ENCODE data around the gene IP6K2.

IP6K2 gene

DNA sequence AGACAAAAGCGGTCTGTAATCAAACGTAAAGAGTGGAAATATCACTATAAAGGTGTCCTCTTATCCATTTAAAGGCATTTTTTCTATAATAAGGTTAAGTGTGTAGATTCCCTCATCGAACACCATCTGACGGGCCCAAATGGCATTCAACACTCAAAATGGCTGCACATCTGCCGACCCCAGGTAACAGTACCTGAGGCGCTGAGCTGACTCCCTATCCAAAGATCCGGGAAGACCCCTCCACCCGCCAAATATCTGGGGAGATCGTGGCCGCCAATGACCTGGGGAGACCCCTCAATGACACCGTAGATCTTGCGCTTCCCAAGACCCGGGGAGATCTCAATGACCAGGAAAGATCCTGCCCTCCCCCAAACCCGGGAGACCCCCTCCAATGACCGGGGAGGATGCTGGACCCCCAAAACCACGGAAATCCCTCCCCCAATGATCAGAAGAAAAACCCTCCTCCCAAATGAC is 476 bp downstream of the IP6K2 start:
- Histone ChIP-seq H3K27me3 (ENCODE audit: insufficient read depth, low read length) (no peaks in the 10 kb centered on the region), H3K9ac (ENCODE audit: low read length) (peak overlapping the region; percentile 95), H3K9me2 (ENCODE audit: low read depth, low read length) (no peaks in the 10 kb centered on the region), H4K20me1 (ENCODE audit: insufficient read depth, low read length) (no peaks in the 10 kb centered on the region), H3K4me2 (ENCODE audit: low read length) (peak overlapping the region; percentile 81), H3F3A (ENCODE audit: insufficient read depth, low read length) (no peaks in the 10 kb centered on the region), H3K36me3 (ENCODE audit: insufficient read depth, low read length) (peaks cover 39% of the 10 kb centered on the region), H3K27ac (ENCODE audit: low read depth, low read length, poor library complexity, severe bottlenecking) (peak overlapping the region; percentile 62), H3K9me3 (ENCODE audit: low read length) (no peaks in the 10 kb centered on the region), H2AFZ (ENCODE audit: low read length) (no peak overlapping the region), H3K4me3 (ENCODE audit: low read depth, low read length, poor library complexity, severe bottlenecking) (peak overlapping the region; percentile 88), H3K4me1 (ENCODE audit: insufficient read depth, low read length, severe bottlenecking) (peaks cover 21% of the 10 kb centered on the region), H3K79me2 (ENCODE audit: insufficient read depth, low read length) (peaks cover 52% of the 10 kb centered on the region)
- TF ChIP-seq EZH2 (IDR thresholded peaks at IDR 0.05; ENCODE audit: borderline replicate concordance, low read length): no peak
- TF ChIP-seq, protein P1, sequence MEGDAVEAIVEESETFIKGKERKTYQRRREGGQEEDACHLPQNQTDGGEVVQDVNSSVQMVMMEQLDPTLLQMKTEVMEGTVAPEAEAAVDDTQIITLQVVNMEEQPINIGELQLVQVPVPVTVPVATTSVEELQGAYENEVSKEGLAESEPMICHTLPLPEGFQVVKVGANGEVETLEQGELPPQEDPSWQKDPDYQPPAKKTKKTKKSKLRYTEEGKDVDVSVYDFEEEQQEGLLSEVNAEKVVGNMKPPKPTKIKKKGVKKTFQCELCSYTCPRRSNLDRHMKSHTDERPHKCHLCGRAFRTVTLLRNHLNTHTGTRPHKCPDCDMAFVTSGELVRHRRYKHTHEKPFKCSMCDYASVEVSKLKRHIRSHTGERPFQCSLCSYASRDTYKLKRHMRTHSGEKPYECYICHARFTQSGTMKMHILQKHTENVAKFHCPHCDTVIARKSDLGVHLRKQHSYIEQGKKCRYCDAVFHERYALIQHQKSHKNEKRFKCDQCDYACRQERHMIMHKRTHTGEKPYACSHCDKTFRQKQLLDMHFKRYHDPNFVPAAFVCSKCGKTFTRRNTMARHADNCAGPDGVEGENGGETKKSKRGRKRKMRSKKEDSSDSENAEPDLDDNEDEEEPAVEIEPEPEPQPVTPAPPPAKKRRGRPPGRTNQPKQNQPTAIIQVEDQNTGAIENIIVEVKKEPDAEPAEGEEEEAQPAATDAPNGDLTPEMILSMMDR (IDR thresholded peaks at IDR 0.05; ENCODE audit: low read length): no peak

DNA sequence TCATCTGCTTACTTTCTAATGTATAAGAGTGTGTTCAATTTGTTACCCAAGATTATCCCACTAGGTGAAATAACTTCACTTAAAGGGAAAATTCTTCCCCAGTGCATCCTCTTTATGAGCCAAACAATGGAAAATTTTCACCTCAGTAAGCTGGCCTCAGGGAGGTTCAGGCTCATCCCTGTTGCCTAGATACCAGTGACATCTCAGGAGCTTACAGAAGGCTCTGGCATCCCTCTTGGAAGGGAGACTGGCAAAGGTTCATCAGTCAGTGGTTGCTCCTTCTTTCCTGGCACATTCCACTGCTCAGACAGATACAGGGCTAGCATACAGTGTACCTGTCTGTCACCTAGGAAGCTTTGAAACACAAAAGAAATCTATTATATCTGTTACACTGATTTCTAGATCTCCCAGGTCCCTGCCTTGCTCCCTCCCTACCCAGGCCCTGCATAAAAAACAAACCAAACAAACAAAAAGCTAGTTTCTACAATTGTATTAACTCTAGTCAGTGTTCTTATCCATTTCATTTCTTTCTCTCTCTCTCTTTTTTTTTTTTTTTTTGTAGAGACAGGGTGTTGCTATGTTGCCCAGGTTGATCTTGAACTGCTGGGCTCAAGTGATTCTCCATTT is 1.7 kb downstream of the IP6K2 start:
- TF ChIP-seq, protein P1 (IDR thresholded peaks at IDR 0.05; ENCODE audit: low read length): no peak
- no peak for TF ChIP-seq EZH2 (IDR thresholded peaks at IDR 0.05; ENCODE audit: borderline replicate concordance, low read length)
- no peaks in the 10 kb centered on the region for H3K9me2 ChIP-seq (ENCODE audit: low read depth, low read length)
- H3K9me3 ChIP-seq (ENCODE audit: low read length): no peaks in the 10 kb centered on the region
- no peaks in the 10 kb centered on the region for H4K20me1 ChIP-seq (ENCODE audit: insufficient read depth, low read length)
- peaks cover 51% of the 10 kb centered on the region for H3K36me3 ChIP-seq (ENCODE audit: insufficient read depth, low read length)
- no peak overlapping the region for H3K27ac ChIP-seq (ENCODE audit: low read depth, low read length, poor library complexity, severe bottlenecking)
- H3K79me2 ChIP-seq (ENCODE audit: insufficient read depth, low read length): peaks cover 65% of the 10 kb centered on the region
- no peak overlapping the region for H2AFZ ChIP-seq (ENCODE audit: low read length)
- H3K4me3 ChIP-seq (ENCODE audit: low read depth, low read length, poor library complexity, severe bottlenecking): peak overlapping the region; percentile 88
- H3K4me1 ChIP-seq (ENCODE audit: insufficient read depth, low read length, severe bottlenecking): peaks cover 22% of the 10 kb centered on the region
- no peaks in the 10 kb centered on the region for H3K27me3 ChIP-seq (ENCODE audit: insufficient read depth, low read length)
- H3K9ac ChIP-seq (ENCODE audit: low read length): peak overlapping the region; percentile 95
- H3K4me2 ChIP-seq (ENCODE audit: low read length): peak overlapping the region; percentile 81
- H3F3A ChIP-seq (ENCODE audit: insufficient read depth, low read length): no peaks in the 10 kb centered on the region

DNA sequence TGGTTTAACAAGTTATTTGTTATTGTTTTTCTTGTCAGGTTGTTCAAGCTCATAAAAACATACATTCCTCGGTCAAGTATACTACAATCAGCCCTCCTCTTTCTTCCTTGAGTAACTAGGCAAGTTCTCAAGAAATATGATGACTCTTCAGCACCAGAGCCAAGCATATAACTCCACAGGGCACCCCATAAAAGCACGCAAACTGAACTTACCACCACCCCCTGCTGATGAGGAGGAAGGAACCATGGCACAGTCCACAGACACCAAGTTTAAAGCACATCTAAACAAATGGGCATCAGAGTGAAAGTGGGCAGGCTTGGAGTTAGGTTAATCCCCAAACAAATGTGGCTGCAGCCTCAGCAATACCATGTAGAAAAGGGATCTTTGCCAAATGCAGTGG is 5.3 kb downstream of the IP6K2 start:
- H3K36me3 ChIP-seq (ENCODE audit: insufficient read depth, low read length): peaks cover 81% of the 10 kb centered on the region
- no peaks in the 10 kb centered on the region for H3F3A ChIP-seq (ENCODE audit: insufficient read depth, low read length)
- H2AFZ ChIP-seq (ENCODE audit: low read length): no peak overlapping the region
- H3K9me2 ChIP-seq (ENCODE audit: low read depth, low read length): no peaks in the 10 kb centered on the region
- peaks cover 29% of the 10 kb centered on the region for H3K4me1 ChIP-seq (ENCODE audit: insufficient read depth, low read length, severe bottlenecking)
- no peak overlapping the region for H3K4me3 ChIP-seq (ENCODE audit: low read depth, low read length, poor library complexity, severe bottlenecking)
- no peak overlapping the region for H3K27ac ChIP-seq (ENCODE audit: low read depth, low read length, poor library complexity, severe bottlenecking)
- no peak overlapping the region for H3K4me2 ChIP-seq (ENCODE audit: low read length)
- no peak overlapping the region for H3K9ac ChIP-seq (ENCODE audit: low read length)
- H3K27me3 ChIP-seq (ENCODE audit: insufficient read depth, low read length): no peaks in the 10 kb centered on the region
- no peaks in the 10 kb centered on the region for H3K9me3 ChIP-seq (ENCODE audit: low read length)
- no peak for TF ChIP-seq EZH2 (IDR thresholded peaks at IDR 0.05; ENCODE audit: borderline replicate concordance, low read length)
- TF ChIP-seq, protein P1 (IDR thresholded peaks at IDR 0.05; ENCODE audit: low read length): no peak
- H3K79me2 ChIP-seq (ENCODE audit: insufficient read depth, low read length): peaks cover 98% of the 10 kb centered on the region
- H4K20me1 ChIP-seq (ENCODE audit: insufficient read depth, low read length): no peaks in the 10 kb centered on the region
